MCF 10A (cell line): ENCODE results near the gene KIAA0513. TPM values are rescaled to one million over a fixed set of nuclear protein-coding genes. Genes with fewer than 3 reads are reported as not detected.

Experiments
- BruUV-seq: library from RNA; stranded (reverse); fragments of 400-500 nt; replicated peaks from 2 replicates; lab custom pipeline; 2021; lab: Mats Ljungman, UMichigan
- CTCF ChIA-PET: fragments of 300-600 bp; sonication (Branson Sonifier 250); formaldehyde crosslinking; extraction: SDS; loops from one replicate; lab custom pipeline; 2021; ENCODE audit warnings: antibody characterized with exemption, inconsistent platforms; lab: Yijun Ruan, JAX
- POLR2A ChIA-PET: fragments of 300-600, 350-650 bp; sonication (Branson Sonifier 250); formaldehyde crosslinking; extraction: SDS; loops from one replicate; lab custom pipeline; 2020; ENCODE audit warnings: antibody characterized with exemption, inconsistent platforms; lab: Yijun Ruan, JAX
- DNase-seq: peaks from one replicate; pipeline ENCODE4 v3.0.0-alpha.2; 2018; ENCODE audit not compliant: unreplicated experiment
- H3K27ac Mint-ChIP-seq: one replicate; pipeline ENCODE4 v1.8.0; 2022; ENCODE audit warnings: mild to moderate bottlenecking, low read depth, mixed read lengths; ENCODE audit not compliant: unreplicated experiment
- H3K27me3 Mint-ChIP-seq: one replicate; pipeline ENCODE4 v1.8.0; 2022; ENCODE audit warnings: mixed read lengths; ENCODE audit not compliant: insufficient read depth, unreplicated experiment
- H3K36me3 Mint-ChIP-seq: one replicate; pipeline ENCODE4 v1.8.0; 2022; ENCODE audit warnings: mild to moderate bottlenecking, moderate library complexity, mixed read lengths; ENCODE audit not compliant: insufficient read depth, unreplicated experiment
- H3K4me1 Mint-ChIP-seq: one replicate; pipeline ENCODE4 v1.8.0; 2022; ENCODE audit warnings: mixed read lengths; ENCODE audit not compliant: insufficient read depth, unreplicated experiment
- H3K4me3 Mint-ChIP-seq: one replicate; pipeline ENCODE4 v1.8.0; 2022; ENCODE audit warnings: mild to moderate bottlenecking, moderate library complexity, mixed read lengths; ENCODE audit not compliant: unreplicated experiment
- H3K9me3 Mint-ChIP-seq: one replicate; pipeline ENCODE4 v1.8.0; 2022; ENCODE audit warnings: mixed read lengths; ENCODE audit not compliant: unreplicated experiment
- intact Hi-C: fragments of 100-400 bp; cut with micrococcal nuclease; formaldehyde crosslinking; loops from 2 replicates; pipeline ENCODE4 v1.14.1; 2022
- total RNA-seq: library from RNA; stranded (reverse); gene quantifications from 2 replicates; pipeline ENCODE4 v1.2.3, GENCODE V29; 2022
- TF ChIP-seq, protein P1 (sequence below): fragments of 200-600 bp; IDR thresholded peaks from one replicate; pipeline ENCODE4 v1.8.0; 2022; ENCODE audit warnings: antibody characterized with exemption, mild to moderate bottlenecking; ENCODE audit not compliant: unreplicated experiment

KIAA0513 gene
- total RNA-seq, 1 experiment from 2014 or later, result 4.2 TPM

- H3K27ac Mint-ChIP-seq, result no peak overlapping the region
- H3K4me3 Mint-ChIP-seq, result no peak overlapping the region
- no peaks in the 10 kb centered on the region for H3K9me3 Mint-ChIP-seq
- ChIA-PET POLR2A (no interaction called here), CTCF (interaction anchor here (0.6 to 1.8 kb wide), 2 partner anchors 11 to 273 kb away, joined by 4 to 8 read pairs; no protein-coding TSS in a partner anchor)
- no peak for DNase-seq
- no TSS peak for BruUV-seq
- no peaks in the 10 kb centered on the region for H3K27me3 Mint-ChIP-seq
- TF ChIP-seq, protein P1, sequence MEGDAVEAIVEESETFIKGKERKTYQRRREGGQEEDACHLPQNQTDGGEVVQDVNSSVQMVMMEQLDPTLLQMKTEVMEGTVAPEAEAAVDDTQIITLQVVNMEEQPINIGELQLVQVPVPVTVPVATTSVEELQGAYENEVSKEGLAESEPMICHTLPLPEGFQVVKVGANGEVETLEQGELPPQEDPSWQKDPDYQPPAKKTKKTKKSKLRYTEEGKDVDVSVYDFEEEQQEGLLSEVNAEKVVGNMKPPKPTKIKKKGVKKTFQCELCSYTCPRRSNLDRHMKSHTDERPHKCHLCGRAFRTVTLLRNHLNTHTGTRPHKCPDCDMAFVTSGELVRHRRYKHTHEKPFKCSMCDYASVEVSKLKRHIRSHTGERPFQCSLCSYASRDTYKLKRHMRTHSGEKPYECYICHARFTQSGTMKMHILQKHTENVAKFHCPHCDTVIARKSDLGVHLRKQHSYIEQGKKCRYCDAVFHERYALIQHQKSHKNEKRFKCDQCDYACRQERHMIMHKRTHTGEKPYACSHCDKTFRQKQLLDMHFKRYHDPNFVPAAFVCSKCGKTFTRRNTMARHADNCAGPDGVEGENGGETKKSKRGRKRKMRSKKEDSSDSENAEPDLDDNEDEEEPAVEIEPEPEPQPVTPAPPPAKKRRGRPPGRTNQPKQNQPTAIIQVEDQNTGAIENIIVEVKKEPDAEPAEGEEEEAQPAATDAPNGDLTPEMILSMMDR, result no peak
- intact Hi-C loops, result no loop called here
- H3K4me1 Mint-ChIP-seq, result no peaks in the 10 kb centered on the region
- no peaks in the 10 kb centered on the region for H3K36me3 Mint-ChIP-seq
Measured at GRCh38 chr16:85104147-85104546, 76.6 kb downstream of the KIAA0513 start.

- no peak overlapping the region for H3K27ac Mint-ChIP-seq
- POLR2A ChIA-PET, result no interaction called here
- CTCF ChIA-PET, result interaction anchor here (0.9 to 1.8 kb wide), 4 partner anchors 10 to 511 kb away, joined by 3 to 8 read pairs (median 4); no protein-coding TSS in a partner anchor
- no peaks in the 10 kb centered on the region for H3K36me3 Mint-ChIP-seq
- H3K27me3 Mint-ChIP-seq, result no peaks in the 10 kb centered on the region
- no peak overlapping the region for H3K4me3 Mint-ChIP-seq
- no TSS peak for BruUV-seq
- intact Hi-C loops, result no loop called here
- TF ChIP-seq, protein P1, result no peak
- H3K4me1 Mint-ChIP-seq, result no peaks in the 10 kb centered on the region
- H3K9me3 Mint-ChIP-seq, result no peaks in the 10 kb centered on the region
- DNase-seq, result no peak
Measured at GRCh38 chr16:85104821-85105391, 77.3 kb downstream of the KIAA0513 start.

- no peak for DNase-seq
- CTCF ChIA-PET, result interaction anchor here (0.9 to 1.8 kb wide), 4 partner anchors 9 to 510 kb away, joined by 3 to 8 read pairs (median 4); no protein-coding TSS in a partner anchor
- no TSS peak for BruUV-seq
- H3K4me1 Mint-ChIP-seq, result no peaks in the 10 kb centered on the region
- H3K36me3 Mint-ChIP-seq, result no peaks in the 10 kb centered on the region
- no peaks in the 10 kb centered on the region for H3K27me3 Mint-ChIP-seq
- no peak overlapping the region for H3K27ac Mint-ChIP-seq
- TF ChIP-seq, protein P1, result no peak
- H3K9me3 Mint-ChIP-seq, result no peaks in the 10 kb centered on the region
- POLR2A ChIA-PET, result no interaction called here
- intact Hi-C loops, result no loop called here
- H3K4me3 Mint-ChIP-seq, result no peak overlapping the region
Measured at GRCh38 chr16:85105475-85105874, 77.9 kb downstream of the KIAA0513 start.

DNA sequence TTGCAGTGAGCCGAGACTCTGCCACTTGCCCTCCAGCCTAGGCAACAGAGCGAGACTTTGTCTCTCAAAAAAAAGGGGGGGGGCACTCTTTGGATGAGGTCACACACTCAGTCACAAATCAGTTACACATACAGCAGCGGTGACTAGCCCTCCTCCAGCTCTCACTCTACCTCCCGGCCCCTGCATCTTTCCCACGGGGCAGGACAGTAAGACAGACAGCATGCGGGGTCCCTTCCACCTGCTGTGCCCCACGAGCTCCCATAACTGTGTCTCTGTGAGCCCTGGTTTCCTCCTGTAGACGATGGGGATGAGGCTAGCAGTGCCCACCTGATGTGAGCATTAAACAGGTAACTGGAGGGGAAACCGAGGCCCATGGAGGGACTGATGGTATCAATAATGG, 79.5 kb downstream of the KIAA0513 start:
- intact Hi-C loops, result no loop called here
- BruUV-seq, result no TSS peak
- Mint-ChIP-seq H3K9me3 (no peaks in the 10 kb centered on the region), H3K4me3 (no peak overlapping the region), H3K27ac (no peak overlapping the region), H3K4me1 (no peaks in the 10 kb centered on the region), H3K27me3 (no peaks in the 10 kb centered on the region), H3K36me3 (no peaks in the 10 kb centered on the region)
- TF ChIP-seq, protein P1, result no peak
- CTCF ChIA-PET, result no interaction called here
- no peak for DNase-seq
- POLR2A ChIA-PET, result interaction anchor here (0.7 kb wide), 1 partner anchor 224 kb away, joined by 3 read pairs; no protein-coding TSS in a partner anchor
